Mesodermal cell (in vitro differentiated cells): ENCODE data around the gene CXXC5.
A peak's percentile ranks its signal among the peaks of the same experiment; 100 is the strongest.

Source experiments
- H3K27ac ChIP-seq: 2 replicates; pipeline ENCODE4 v1.7.0; 2013; ENCODE audit warnings: mild to moderate bottlenecking, low read depth, low read length, moderate library complexity; ENCODE audit not compliant: severe bottlenecking
- H3K36me3 ChIP-seq: 2 replicates; pipeline ENCODE4 v1.7.1; 2013; ENCODE audit warnings: mild to moderate bottlenecking, low read length, moderate library complexity; ENCODE audit not compliant: control insufficient read depth, insufficient read depth
- H3K4me1 ChIP-seq: one replicate; pipeline ENCODE4 v1.7.1; 2013; ENCODE audit warnings: mild to moderate bottlenecking, low read length; ENCODE audit not compliant: insufficient read depth, control insufficient read depth, poor library complexity, severe bottlenecking
- H3K4me3 ChIP-seq: 2 replicates; pipeline ENCODE4 v1.7.0; 2013; ENCODE audit warnings: low read length, control low read depth, mild to moderate bottlenecking; ENCODE audit not compliant: insufficient read depth, poor library complexity, severe bottlenecking; ENCODE audit errors: extremely low read depth
- H3K9me3 ChIP-seq: 2 replicates; pipeline ENCODE4 v1.7.1; 2013; ENCODE audit warnings: mild to moderate bottlenecking, low read length, moderate library complexity; ENCODE audit not compliant: control insufficient read depth
- WGBS, 2 experiments: methylation state at CpG; one replicate each; pipeline ENCODE4 v1.1.5; 2013; ENCODE audit warnings: missing lambda C conversion rate in 2 of 2; ENCODE audit not compliant: insufficient coverage in 2 of 2; 5-methylcytosine and 5-hydroxymethylcytosine counted together

Gene CXXC5

GRCh38 chr5:139684350-139684880, 36.3 kb downstream of the CXXC5 start:
- WGBS, 2 experiments: 89 to 96% methylated on average over 3 to 6 of the region's 7 CpGs
- Histone ChIP-seq H3K27ac (peak overlapping the region; percentile 45), H3K9me3 (no peaks in the 10 kb centered on the region), H3K4me1 (peaks cover 51% of the 10 kb centered on the region), H3K4me3 (no peak overlapping the region), H3K36me3 (peaks cover 60% of the 10 kb centered on the region)

DNA sequence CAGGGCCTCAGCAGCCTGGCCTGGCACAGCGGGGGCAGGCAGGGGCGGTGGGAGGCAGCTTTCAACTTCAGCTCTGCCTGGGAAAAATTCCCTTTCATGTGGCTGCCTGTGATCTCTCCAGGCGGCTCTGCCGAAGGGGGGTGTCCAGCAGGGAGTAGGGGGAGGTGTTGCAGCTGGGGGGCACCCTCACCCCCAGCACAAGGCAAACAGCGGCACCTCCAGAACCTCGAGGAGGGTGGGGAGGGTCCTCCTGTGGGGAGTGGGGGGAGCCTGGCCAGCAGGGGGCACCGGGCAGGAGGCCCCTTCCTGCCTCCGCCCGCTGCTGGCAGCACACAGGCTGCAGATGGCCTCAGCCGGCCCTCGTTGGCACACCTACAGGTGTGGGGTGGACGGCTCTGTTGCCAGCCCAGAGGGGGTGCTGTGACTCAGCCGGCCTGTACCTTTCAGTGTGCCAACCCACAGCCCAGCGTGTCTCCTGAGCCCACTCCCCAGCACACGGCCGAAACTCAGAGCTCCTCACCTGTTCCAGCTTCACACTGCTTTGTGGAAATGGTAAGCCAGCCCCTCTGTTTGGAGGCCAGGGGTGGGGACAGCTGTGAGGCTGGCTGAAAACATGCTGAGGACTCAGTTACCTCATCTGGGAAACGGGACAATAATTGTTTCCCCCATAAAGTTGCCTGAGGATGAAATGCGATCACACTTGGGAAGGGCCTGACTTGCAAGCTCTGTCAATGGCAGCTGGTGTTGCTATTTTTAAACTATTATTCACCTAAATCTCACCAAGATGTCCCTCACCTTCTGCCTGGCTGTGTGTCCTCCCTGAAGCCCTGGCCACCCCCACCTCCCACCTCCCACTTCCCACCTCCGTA, 37.0 kb downstream of the CXXC5 start:
- 77 to 84% methylated on average over 12 to 14 of the region's 19 CpGs for WGBS, 2 experiments
- no peaks in the 10 kb centered on the region for H3K9me3 ChIP-seq
- H3K36me3 ChIP-seq: peaks cover 54% of the 10 kb centered on the region
- H3K4me3 ChIP-seq: no peak overlapping the region
- H3K27ac ChIP-seq: peak overlapping the region; percentile 45
- H3K4me1 ChIP-seq: peaks cover 58% of the 10 kb centered on the region

GRCh38 chr5:139685886-139686285, 37.7 kb downstream of the CXXC5 start:
- no peak overlapping the region for H3K4me3 ChIP-seq
- peaks cover 65% of the 10 kb centered on the region for H3K4me1 ChIP-seq
- peaks cover 46% of the 10 kb centered on the region for H3K36me3 ChIP-seq
- whole genome bisulfite sequencing, 2 experiments: 83 to 88% methylated on average over 5 of the region's 5 CpGs
- H3K27ac ChIP-seq: no peak overlapping the region
- no peaks in the 10 kb centered on the region for H3K9me3 ChIP-seq

- H3K4me3 ChIP-seq: no peak overlapping the region
- H3K27ac ChIP-seq: no peak overlapping the region
- peaks cover 67% of the 10 kb centered on the region for H3K4me1 ChIP-seq
- WGBS, 2 experiments: 92 to 94% methylated on average over 3 to 5 of the region's 5 CpGs
- no peaks in the 10 kb centered on the region for H3K9me3 ChIP-seq
- H3K36me3 ChIP-seq: peaks cover 42% of the 10 kb centered on the region
These were observed 38.2 kb downstream of the CXXC5 start for GRCh38 chr5:139686356-139686705.

DNA sequence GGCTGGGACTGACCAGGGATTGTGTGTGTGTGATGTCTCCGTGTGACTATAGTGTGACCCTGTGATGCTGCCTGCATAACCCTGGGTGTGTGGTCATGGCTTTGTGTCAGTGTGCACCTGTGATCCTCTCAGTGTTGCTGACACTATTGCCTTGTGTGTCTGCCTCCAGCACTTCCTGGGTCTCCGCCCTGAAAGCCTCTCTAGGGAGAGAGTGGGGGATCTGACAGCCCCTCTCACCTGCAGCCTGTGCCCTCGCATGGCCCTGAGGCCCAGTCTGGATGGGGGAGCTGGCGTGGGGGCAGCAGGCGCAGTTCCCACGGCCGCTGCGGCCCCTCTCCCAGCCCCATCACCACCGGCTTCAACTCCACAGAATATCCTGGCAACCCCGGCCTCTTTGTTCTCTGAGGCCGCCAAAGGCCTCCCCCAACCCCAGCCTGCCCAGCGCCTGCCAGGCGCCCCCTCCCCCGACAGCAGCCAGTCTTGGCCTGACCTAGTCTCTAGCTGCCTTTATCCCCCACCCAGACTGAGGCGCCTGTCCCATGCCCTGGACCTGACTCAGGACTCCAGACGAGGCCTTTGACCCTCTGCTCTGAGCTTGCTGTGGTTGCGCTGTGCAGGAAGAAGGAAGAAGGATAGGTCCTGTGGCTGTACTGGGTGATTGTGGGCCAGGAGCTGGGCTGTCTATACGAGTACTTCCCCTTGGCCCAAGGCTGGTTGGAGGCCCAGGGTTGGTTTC, 38.7 kb downstream of the CXXC5 start:
- no peaks in the 10 kb centered on the region for H3K9me3 ChIP-seq
- no peak overlapping the region for H3K4me3 ChIP-seq
- peak overlapping the region; percentile 16 for H3K27ac ChIP-seq
- H3K36me3 ChIP-seq: peaks cover 36% of the 10 kb centered on the region
- H3K4me1 ChIP-seq: peaks cover 71% of the 10 kb centered on the region
- WGBS, 2 experiments: 81 to 90% methylated on average over 14 to 15 of the region's 18 CpGs

DNA sequence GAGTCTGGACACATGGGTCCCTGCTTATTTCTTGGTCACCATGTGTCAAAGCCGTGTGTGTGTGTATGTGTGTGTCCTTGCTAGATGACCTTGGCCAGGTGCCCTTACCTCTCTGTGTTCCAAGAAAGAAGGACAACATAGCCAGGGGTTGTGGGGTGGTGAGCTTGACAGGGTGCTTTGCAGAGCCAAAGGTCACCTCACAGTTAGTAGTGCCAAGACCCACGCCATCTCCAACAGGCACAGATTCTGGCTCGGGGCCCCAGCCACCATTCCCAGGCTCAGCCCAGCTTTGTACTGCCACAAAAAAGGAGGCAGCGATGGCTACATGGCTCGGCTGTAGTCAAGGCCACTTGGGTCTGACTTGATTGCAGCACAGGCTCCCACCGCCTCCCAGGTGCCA, 39.5 kb downstream of the CXXC5 start:
- Histone ChIP-seq H3K4me1 (peaks cover 71% of the 10 kb centered on the region), H3K36me3 (peaks cover 29% of the 10 kb centered on the region), H3K9me3 (no peaks in the 10 kb centered on the region), H3K27ac (no peak overlapping the region), H3K4me3 (no peak overlapping the region)
- 91 to 95% methylated on average over 5 to 6 of the region's 6 CpGs for WGBS, 2 experiments

DNA sequence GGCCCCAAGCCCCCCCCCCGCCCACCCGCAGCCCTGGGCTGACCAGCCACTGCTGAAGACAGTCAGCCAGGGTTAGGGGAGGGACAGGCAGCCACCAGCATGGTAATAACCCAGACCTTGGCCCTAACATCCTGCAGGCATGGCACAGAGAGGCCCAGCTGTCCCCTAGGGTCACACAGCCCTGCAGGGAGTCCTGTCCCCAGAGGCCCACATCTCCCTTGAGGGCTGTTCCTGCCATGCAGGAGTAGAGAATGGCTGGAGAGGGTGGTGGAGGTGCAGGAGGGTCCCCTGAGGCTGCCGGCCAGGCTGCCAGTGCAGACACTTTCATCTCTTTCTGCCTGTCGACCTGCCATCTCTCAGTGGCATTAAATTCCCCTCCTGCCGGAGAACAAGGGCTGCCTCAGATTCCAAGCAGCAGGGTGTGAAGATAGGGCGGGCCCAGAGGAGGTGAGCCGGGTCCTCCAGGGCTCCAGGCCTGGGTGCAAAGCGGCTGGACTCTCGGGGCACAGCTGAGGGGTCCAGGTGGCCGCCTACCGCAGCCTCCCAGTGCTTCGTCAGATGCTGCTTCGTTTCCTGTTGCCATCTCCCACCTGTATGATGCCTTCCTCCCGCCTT, 40.0 kb downstream of the CXXC5 start:
- Histone ChIP-seq H3K27ac (no peak overlapping the region), H3K4me3 (no peak overlapping the region), H3K36me3 (peaks cover 25% of the 10 kb centered on the region), H3K9me3 (no peaks in the 10 kb centered on the region), H3K4me1 (peaks cover 66% of the 10 kb centered on the region)
- 60 to 73% methylated on average over 10 to 13 of the region's 14 CpGs for WGBS, 2 experiments

- no peaks in the 10 kb centered on the region for H3K9me3 ChIP-seq
- H3K27ac ChIP-seq: no peak overlapping the region
- no peak overlapping the region for H3K4me3 ChIP-seq
- H3K36me3 ChIP-seq: peaks cover 18% of the 10 kb centered on the region
- 83 to 90% methylated on average over 2 to 3 of the region's 8 CpGs for WGBS, 2 experiments
- peaks cover 67% of the 10 kb centered on the region for H3K4me1 ChIP-seq
These were observed 40.7 kb downstream of the CXXC5 start for GRCh38 chr5:139688751-139689372.

DNA sequence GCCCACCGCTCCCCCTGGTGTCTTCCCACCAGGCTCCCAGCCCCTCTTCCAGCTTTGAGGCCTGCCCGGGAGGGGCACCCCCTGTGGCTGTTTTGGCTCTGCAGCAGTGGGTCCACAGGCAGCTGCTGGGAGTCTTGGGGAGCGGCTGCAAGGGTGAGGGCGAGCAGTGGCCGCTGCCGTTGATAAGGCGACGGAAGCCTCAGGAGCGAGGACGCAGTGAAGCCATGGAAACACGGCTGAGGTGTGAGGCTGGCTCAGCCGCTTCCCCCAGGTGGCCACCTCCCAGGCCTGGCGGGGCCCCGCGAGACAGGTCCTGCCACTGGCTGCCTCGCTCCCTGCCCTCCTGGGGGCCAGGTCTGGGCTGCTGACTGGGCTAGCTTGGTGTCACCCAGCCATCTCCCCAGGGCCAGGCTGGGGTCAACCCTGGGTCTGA, 41.5 kb downstream of the CXXC5 start:
- Histone ChIP-seq H3K4me1 (peaks cover 70% of the 10 kb centered on the region), H3K9me3 (no peaks in the 10 kb centered on the region), H3K4me3 (no peak overlapping the region), H3K27ac (peak overlapping the region; percentile 76), H3K36me3 (peaks cover 12% of the 10 kb centered on the region)
- 41 to 44% methylated on average over 15 of the region's 16 CpGs for WGBS, 2 experiments

GRCh38 chr5:139690064-139690802, 42.1 kb downstream of the CXXC5 start:
- no peak overlapping the region for H3K4me3 ChIP-seq
- WGBS, 2 experiments: 15 to 16% methylated on average over 10 to 13 of the region's 16 CpGs
- H3K36me3 ChIP-seq: peaks cover 9% of the 10 kb centered on the region
- peak overlapping the region; percentile 76 for H3K27ac ChIP-seq
- peaks cover 67% of the 10 kb centered on the region for H3K4me1 ChIP-seq
- H3K9me3 ChIP-seq: no peaks in the 10 kb centered on the region
